NCI-H2171 treated with DMSO at 0.1 percent for 48 hours (cell line): ENCODE results near the gene PTPRA.
"Not testable (repeated sequence)": the region's sequence is repeated elsewhere in the genome, so short reads cannot be mapped to it uniquely, and the experiment has no call there.

Experiments used
- DNase-seq: peaks from one replicate; lab custom pipeline; 2025; lab: John Stamatoyannopoulos, UW

Gene PTPRA

GRCh38 chr20:3044336-3044965 is 171.2 kb downstream of the PTPRA start:
- no peak for DNase-seq

- peak; percentile 77 for DNase-seq
Measured at GRCh38 chr20:3045042-3045815, 171.9 kb downstream of the PTPRA start.

- peak; percentile 87 for DNase-seq
Measured at GRCh38 chr20:3045816-3046676, 172.8 kb downstream of the PTPRA start, which contains the start of gene MRPS26. Gene MRPS26, plus strand, starts transcription at chr20:3046052. Its CDS starts 17 bp downstream, at chr20:3046069.

GRCh38 chr20:3046677-3047462 is 173.6 kb downstream of the PTPRA start:
- peak; percentile 70 for DNase-seq

- DNase-seq = no peak
Measured at GRCh38 chr20:3047486-3048419, 174.5 kb downstream of the PTPRA start.

GRCh38 chr20:3051385-3052019 is 178.2 kb downstream of the PTPRA start:
- DNase-seq = no peak

GRCh38 chr20:3059489-3059888 is 186.2 kb downstream of the PTPRA start:
- DNase-seq = no peak

GRCh38 chr20:3064119-3064518 is 190.8 kb downstream of the PTPRA start:
- DNase-seq = not testable (repeated sequence)

GRCh38 chr20:3067139-3068014 is 194.1 kb downstream of the PTPRA start:
- no peak for DNase-seq

GRCh38 chr20:3068075-3068474 is 194.8 kb downstream of the PTPRA start:
- no peak for DNase-seq

- no peak for DNase-seq
Measured at GRCh38 chr20:3068986-3069900, 196.0 kb downstream of the PTPRA start.

GRCh38 chr20:3070725-3071124 is 197.4 kb downstream of the PTPRA start:
- no peak for DNase-seq

- DNase-seq = no peak
Measured at GRCh38 chr20:3071266-3071609, 198.0 kb downstream of the PTPRA start.

- DNase-seq = no peak
Measured at GRCh38 chr20:3071610-3072529, 198.6 kb downstream of the PTPRA start, which contains the start of gene OXT. Gene OXT, plus strand, starts transcription at chr20:3071620. Its CDS starts 36 bp downstream, at chr20:3071656.

GRCh38 chr20:3072530-3073250 is 199.4 kb downstream of the PTPRA start:
- no peak for DNase-seq

GRCh38 chr20:3073251-3073643 is 200.0 kb downstream of the PTPRA start:
- not testable (repeated sequence) for DNase-seq
